K562 (cell line): ENCODE results near the gene FAM107B. TPM values are rescaled to one million over a fixed set of nuclear protein-coding genes. Genes with fewer than 3 reads are reported as not detected.

Experiments
- ATAC-seq: fragments of 200-7000 bp; cut with Tn5 transposase; 3 replicates; pipeline ENCODE4 v1.9.1; 2020; ENCODE audit warnings: moderate library complexity
- BruUV-seq: library from RNA; stranded (reverse); fragments of 400-500 nt; replicated peaks from 2 replicates; lab custom pipeline; 2021; lab: Mats Ljungman, UMichigan
- CTCF ChIA-PET: fragments of 300-600 bp; formaldehyde crosslinking; extraction: SDS; loops from one replicate; lab custom pipeline; 2021; ENCODE audit warnings: low intra/inter-chr PET ratio; lab: Yijun Ruan, JAX
- POLR2A ChIA-PET: fragments of 300-600, 350-650 bp; sonication (Branson Sonifier 250); formaldehyde crosslinking; extraction: SDS; loops from one replicate; lab custom pipeline; 2021; ENCODE audit warnings: antibody characterized with exemption, inconsistent platforms; lab: Yijun Ruan, JAX
- DNase-seq, 4 experiments: peaks; one replicate each; pipeline versions ENCODE4 v3.0.0 to v3.0.0-alpha.2; 2011 to 2018; ENCODE audit warnings: low spot score in 3 of 4, mixed read lengths in 3 of 4; ENCODE audit errors: extremely low read depth in 1 of 4
- FAIRE-seq: peaks from 2 replicates; lab custom pipeline; 2011; peaks lifted over from hg19 to GRCh38; lab: Jason Lieb, UNC
- H2AFZ ChIP-seq: 2 replicates; pipeline ENCODE4 v1.6.0; 2011; ENCODE audit warnings: low read depth, low read length, control low read depth, inconsistent platforms
- H3K27ac ChIP-seq: fragments of 200-600 bp; 3 replicates; pipeline ENCODE4 v1.8.0; 2011; ENCODE audit warnings: low read depth, mild to moderate bottlenecking, control low read depth, inconsistent platforms, low read length, moderate library complexity, mixed read lengths; ENCODE audit errors: extremely low read depth
- H3K27me3 ChIP-seq, 2 experiments: fragments of 300-600 bp in 1 of 2; 2 replicates in 1 of 2; 3 replicates in 1 of 2; pipeline versions ENCODE4 v1.6.0 to v1.8.0; 2011; ENCODE audit warnings: inconsistent platforms in 2 of 2, low read length in 2 of 2, mild to moderate bottlenecking in 1 of 2, mixed read lengths in 1 of 2, moderate library complexity in 1 of 2; ENCODE audit not compliant: control insufficient read depth in 2 of 2, insufficient read depth in 2 of 2
- H3K36me3 ChIP-seq: fragments of 300-600 bp; 3 replicates; pipeline ENCODE4 v1.8.0; 2011; ENCODE audit warnings: mild to moderate bottlenecking, low read length, inconsistent platforms; ENCODE audit not compliant: control insufficient read depth, insufficient read depth
- H3K4me1 ChIP-seq, 2 experiments: fragments of 200-600 bp in 1 of 2; replicated peaks in 1 of 2; 2 replicates in 1 of 2; 3 replicates in 1 of 2; pipeline versions ENCODE4 v1.5.1 to v1.8.0; 2011; ENCODE audit warnings: inconsistent platforms in 2 of 2, low read length in 2 of 2, mild to moderate bottlenecking in 1 of 2, mixed read lengths in 1 of 2, moderate library complexity in 1 of 2; ENCODE audit not compliant: control insufficient read depth in 2 of 2, insufficient read depth in 2 of 2
- H3K4me2 ChIP-seq: 2 replicates; pipeline ENCODE4 v1.6.1; 2011; ENCODE audit warnings: low read length, control low read depth, inconsistent platforms, mixed read lengths; ENCODE audit not compliant: insufficient read depth
- H3K4me3 ChIP-seq: fragments of 200-600 bp; sonication (generic), shearing (Covaris generic); 2 replicates; pipeline ENCODE4 v1.5.1; 2016; ENCODE audit warnings: control low read depth, inconsistent platforms
- H3K79me2 ChIP-seq: fragments of 200-600 bp; 3 replicates; pipeline ENCODE4 v1.8.0; 2011; ENCODE audit warnings: low read length, inconsistent platforms; ENCODE audit not compliant: control insufficient read depth, insufficient read depth
- H3K9ac ChIP-seq, 2 experiments: 2 replicates each; pipeline versions ENCODE4 v1.6.0 to v1.6.1; 2011; ENCODE audit warnings: low read depth in 2 of 2, low read length in 2 of 2, control low read depth in 1 of 2, inconsistent platforms in 1 of 2, mild to moderate bottlenecking in 1 of 2, mixed read lengths in 1 of 2; ENCODE audit not compliant: insufficient read depth in 1 of 2
- H3K9me1 ChIP-seq: one replicate; pipeline ENCODE4 v1.6.0; 2011; ENCODE audit warnings: inconsistent platforms, mild to moderate bottlenecking, low read length, moderate library complexity; ENCODE audit not compliant: control insufficient read depth, insufficient read depth
- H3K9me3 ChIP-seq: replicated peaks from 2 replicates; pipeline ENCODE4 v1.5.1; 2011; ENCODE audit warnings: low read depth, low read length, inconsistent platforms; ENCODE audit not compliant: control insufficient read depth, insufficient read depth
- H4K20me1 ChIP-seq: replicated peaks from 2 replicates; pipeline ENCODE4 v1.6.1; 2011; ENCODE audit warnings: low read length, inconsistent platforms, mixed read lengths; ENCODE audit not compliant: control insufficient read depth, insufficient read depth
- CBX5 ChIP-seq: IDR thresholded peaks from 2 replicates; pipeline ENCODE4 v1.6.1; 2014; ENCODE audit warnings: low read depth, borderline replicate concordance
- CREM ChIP-seq: IDR thresholded peaks from 2 replicates; pipeline ENCODE4 v1.6.1; 2014; ENCODE audit warnings: antibody characterized with exemption, low read depth
- ELF2 ChIP-seq: fragments of 250-450 bp; sonication (Bioruptor Pico); IDR thresholded peaks from 2 replicates; pipeline ENCODE4 v1.5.0; 2021; ENCODE audit warnings: mild to moderate bottlenecking
- ETV6 ChIP-seq, 3 experiments: fragments of 150-350 bp in 1 of 3; sonication (generic) in 1 of 3; formaldehyde crosslinking in 1 of 3; IDR thresholded peaks; 2 replicates each; pipeline versions ENCODE4 v1.6.1 to v1.8.0; 2014 to 2022; ENCODE audit warnings: borderline replicate concordance in 2 of 3, low read depth in 2 of 3, antibody characterized with exemption in 1 of 3, low read length in 1 of 3, mild to moderate bottlenecking in 1 of 3, missing genetic modification reagents in 1 of 3
- PYGO2 ChIP-seq: fragments of 450-650 bp; IDR thresholded peaks from 2 replicates; pipeline ENCODE4 v1.6.1; 2016; ENCODE audit warnings: mild to moderate bottlenecking, missing genetic modification characterization, moderate library complexity, missing compliant biosample characterization
- SAFB2 ChIP-seq: fragments of 200-400 bp; formaldehyde crosslinking; IDR thresholded peaks from 2 replicates; pipeline ENCODE4 v1.6.1; 2018; ENCODE audit warnings: borderline replicate concordance, low read length, low read depth, moderate library complexity; ENCODE audit not compliant: severe bottlenecking
- SP2 ChIP-seq: IDR thresholded peaks from 2 replicates; pipeline ENCODE4 v1.6.1; 2011; ENCODE audit warnings: mild to moderate bottlenecking, low read depth, low read length, moderate library complexity; ENCODE audit not compliant: poor library complexity, severe bottlenecking; ENCODE audit errors: extremely low read depth
- ZSCAN29 ChIP-seq: fragments of 450-650 bp; IDR thresholded peaks from 2 replicates; pipeline ENCODE4 v1.6.1; 2017
- WGBS: fragments of 100-300 bp; shearing (Covaris generic); methylation state at CpG from one replicate; pipeline ENCODE4 v1.1.6; 2016; ENCODE audit warnings: low coverage, mixed read lengths; ENCODE audit not compliant: insufficient coverage; ENCODE audit errors: missing lambda C conversion rate; 5-methylcytosine and 5-hydroxymethylcytosine counted together
- in situ Hi-C: fragments of 300-500 bp; cut with MboI; formaldehyde crosslinking; loops from 4 replicates; pipeline ENCODE4 v1.15.0; 2018; ENCODE audit warnings: inconsistent platforms, mixed read lengths
- intact Hi-C: fragments of 100-400 bp; cut with micrococcal nuclease; formaldehyde crosslinking; loops from 2 replicates; pipeline ENCODE4 v1.14.2; 2022
- polyA plus RNA-seq, 8 experiments: library from polyadenylated mRNA; depleted of rRNA in 4 of 8; stranded (reverse) in 5 of 8; unstranded in 3 of 8; fragments of >200 nt; fragmentation: Nextera tagmentation in 2 of 8; fragmentation: Illumina TruSeq in 1 of 8; extraction: Ambion mirVana in 2 of 8; extraction: Trizol in 1 of 8; gene quantifications; 2 replicates each; pipeline versions ENCODE4 v1.2.1 to v1.2.3, GENCODE V29; 2011 to 2014; ENCODE audit warnings: inconsistent platforms in 1 of 8, missing spikeins in 1 of 8
- total RNA-seq, 7 experiments: library from RNA; depleted of rRNA in 6 of 7; stranded (reverse); fragments of >200 nt in 6 of 7; fragmentation: Illumina TruSeq in 2 of 7; extraction: Trizol in 2 of 7; gene quantifications; 2 replicates each; pipeline versions ENCODE4 v1.2.1 to v1.2.3, GENCODE V29; 2011 to 2021; ENCODE audit warnings: low replicate concordance in 1 of 7
- TF ChIP-seq, protein P1 (sequence below): IDR thresholded peaks from 3 replicates; pipeline ENCODE4 v1.6.1; 2011; ENCODE audit warnings: borderline replicate concordance, mild to moderate bottlenecking; ENCODE audit not compliant: insufficient read length, insufficient read depth
- TF ChIP-seq, protein P2 (sequence below): fragments of 450-650 bp; IDR thresholded peaks from 2 replicates; pipeline ENCODE4 v1.6.1; 2017; ENCODE audit warnings: antibody characterized with exemption, mild to moderate bottlenecking
- TF ChIP-seq, protein P3 (sequence below): fragments of 450-650 bp; formaldehyde crosslinking; IDR thresholded peaks from 2 replicates; pipeline ENCODE4 v1.4.0; 2022; ENCODE audit warnings: missing genetic modification characterization
- TF ChIP-seq, protein P4 (sequence below): sonication (generic); formaldehyde crosslinking; IDR thresholded peaks from 2 replicates; pipeline ENCODE4 v1.8.0; 2022; ENCODE audit warnings: mild to moderate bottlenecking, low read depth, missing genetic modification reagents

FAM107B gene
- total and polyA plus RNA-seq, 9 of the 15 experiments (the other 6 are each of a cell fraction or from before 2014, with no cell fraction given), result 0.40 to 2.8 (median 1.4) TPM

DNA sequence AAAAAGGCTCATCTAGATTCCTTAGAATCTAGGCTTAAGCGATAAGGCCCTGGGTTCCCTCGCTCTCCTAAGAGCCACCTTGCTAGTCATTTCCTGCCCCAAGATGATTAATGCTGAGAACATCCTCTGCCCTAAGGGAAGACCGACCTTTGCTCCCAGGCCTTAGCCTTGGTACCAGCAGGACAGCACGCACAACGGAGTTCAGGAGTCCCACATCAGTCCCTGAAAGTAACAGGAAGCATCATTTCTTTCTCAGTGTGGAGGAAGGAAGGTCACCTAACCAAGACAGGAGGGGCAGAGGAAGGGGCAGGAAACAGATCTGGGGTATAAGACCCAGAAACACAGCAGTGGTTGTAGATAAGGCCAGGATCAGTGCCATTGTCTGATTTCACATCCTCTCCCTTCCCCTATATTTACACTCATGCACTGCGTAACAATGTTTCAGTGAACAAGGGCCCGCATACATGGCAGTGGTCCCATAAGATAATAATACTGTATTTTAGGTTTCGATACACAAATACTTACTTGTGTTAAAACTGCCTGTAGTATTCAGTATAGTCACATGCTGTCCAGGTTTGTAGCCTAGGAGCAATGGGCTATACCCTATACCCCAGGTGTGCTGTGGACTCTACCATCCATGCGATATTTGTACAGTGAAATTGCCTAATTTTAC is 8.1 kb upstream of the FAM107B start (continued):
- TF ChIP-seq, protein P1, sequence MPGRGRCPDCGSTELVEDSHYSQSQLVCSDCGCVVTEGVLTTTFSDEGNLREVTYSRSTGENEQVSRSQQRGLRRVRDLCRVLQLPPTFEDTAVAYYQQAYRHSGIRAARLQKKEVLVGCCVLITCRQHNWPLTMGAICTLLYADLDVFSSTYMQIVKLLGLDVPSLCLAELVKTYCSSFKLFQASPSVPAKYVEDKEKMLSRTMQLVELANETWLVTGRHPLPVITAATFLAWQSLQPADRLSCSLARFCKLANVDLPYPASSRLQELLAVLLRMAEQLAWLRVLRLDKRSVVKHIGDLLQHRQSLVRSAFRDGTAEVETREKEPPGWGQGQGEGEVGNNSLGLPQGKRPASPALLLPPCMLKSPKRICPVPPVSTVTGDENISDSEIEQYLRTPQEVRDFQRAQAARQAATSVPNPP, result no peak
- TF ChIP-seq ZSCAN29 (no peak), SAFB2 (no peak), ELF2 (CRISPR knock-in tag) (no peak), ETV6 (IDR thresholded peaks at IDR 0.05; ENCODE audit: borderline replicate concordance in 1 of 2, low read depth in 2 of 2, low read length in 1 of 2) (no peak), ETV6 (CRISPR knock-in tag; IDR thresholded peaks at IDR 0.05; ENCODE audit: borderline replicate concordance) (no peak)

DNA sequence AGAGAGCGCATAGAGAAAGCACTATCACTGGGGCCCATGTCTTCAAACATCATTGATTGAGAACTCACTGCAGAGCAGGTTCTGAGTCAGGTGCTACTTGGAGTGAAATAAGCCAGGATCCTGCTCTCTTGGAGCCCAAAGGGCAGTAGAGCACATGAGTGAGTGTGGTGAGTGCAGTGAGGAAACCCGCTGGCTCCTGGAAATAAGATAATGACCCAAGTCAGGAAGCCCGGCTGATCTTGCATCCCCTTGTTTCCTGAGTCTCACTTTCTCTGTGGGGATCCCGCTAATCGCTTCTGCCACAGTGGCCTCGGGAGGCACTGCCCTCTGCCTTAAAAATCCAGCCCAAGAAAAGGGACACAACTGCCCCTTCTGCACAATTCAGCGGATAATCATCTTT is 7.1 kb upstream of the FAM107B start:
- ATAC-seq, result no peak
- H3K4me3 ChIP-seq, result no peak overlapping the region
- DNase-seq, result no peak
- H4K20me1 ChIP-seq, result no peaks in the 10 kb centered on the region
- H3K4me2 ChIP-seq, result no peak overlapping the region
- FAIRE-seq, result no peak
- no peak overlapping the region for H3K9ac ChIP-seq
- in situ Hi-C loops (no loop called here), intact Hi-C loops (no loop called here)
- H2AFZ ChIP-seq, result no peak overlapping the region
- H3K4me1 ChIP-seq, result no peaks in the 10 kb centered on the region
- peaks cover 3 to 12% of the 10 kb centered on the region in 2 experiments; a peak in 4 of 5 replicates for H3K27me3 ChIP-seq
- H3K9me1 ChIP-seq, result no peaks in the 10 kb centered on the region
- H3K9me3 ChIP-seq, result no peaks in the 10 kb centered on the region; the same call in 1 of the 2 replicates
- H3K36me3 ChIP-seq, result no peaks in the 10 kb centered on the region
- no TSS peak for BruUV-seq
- 5% methylated on average over 7 of the region's 7 CpGs for WGBS
- POLR2A ChIA-PET, result no interaction called here
- CTCF ChIA-PET, result no interaction called here
- no peaks in the 10 kb centered on the region for H3K79me2 ChIP-seq
- no peak overlapping the region for H3K27ac ChIP-seq
- TF ChIP-seq, protein P2, sequence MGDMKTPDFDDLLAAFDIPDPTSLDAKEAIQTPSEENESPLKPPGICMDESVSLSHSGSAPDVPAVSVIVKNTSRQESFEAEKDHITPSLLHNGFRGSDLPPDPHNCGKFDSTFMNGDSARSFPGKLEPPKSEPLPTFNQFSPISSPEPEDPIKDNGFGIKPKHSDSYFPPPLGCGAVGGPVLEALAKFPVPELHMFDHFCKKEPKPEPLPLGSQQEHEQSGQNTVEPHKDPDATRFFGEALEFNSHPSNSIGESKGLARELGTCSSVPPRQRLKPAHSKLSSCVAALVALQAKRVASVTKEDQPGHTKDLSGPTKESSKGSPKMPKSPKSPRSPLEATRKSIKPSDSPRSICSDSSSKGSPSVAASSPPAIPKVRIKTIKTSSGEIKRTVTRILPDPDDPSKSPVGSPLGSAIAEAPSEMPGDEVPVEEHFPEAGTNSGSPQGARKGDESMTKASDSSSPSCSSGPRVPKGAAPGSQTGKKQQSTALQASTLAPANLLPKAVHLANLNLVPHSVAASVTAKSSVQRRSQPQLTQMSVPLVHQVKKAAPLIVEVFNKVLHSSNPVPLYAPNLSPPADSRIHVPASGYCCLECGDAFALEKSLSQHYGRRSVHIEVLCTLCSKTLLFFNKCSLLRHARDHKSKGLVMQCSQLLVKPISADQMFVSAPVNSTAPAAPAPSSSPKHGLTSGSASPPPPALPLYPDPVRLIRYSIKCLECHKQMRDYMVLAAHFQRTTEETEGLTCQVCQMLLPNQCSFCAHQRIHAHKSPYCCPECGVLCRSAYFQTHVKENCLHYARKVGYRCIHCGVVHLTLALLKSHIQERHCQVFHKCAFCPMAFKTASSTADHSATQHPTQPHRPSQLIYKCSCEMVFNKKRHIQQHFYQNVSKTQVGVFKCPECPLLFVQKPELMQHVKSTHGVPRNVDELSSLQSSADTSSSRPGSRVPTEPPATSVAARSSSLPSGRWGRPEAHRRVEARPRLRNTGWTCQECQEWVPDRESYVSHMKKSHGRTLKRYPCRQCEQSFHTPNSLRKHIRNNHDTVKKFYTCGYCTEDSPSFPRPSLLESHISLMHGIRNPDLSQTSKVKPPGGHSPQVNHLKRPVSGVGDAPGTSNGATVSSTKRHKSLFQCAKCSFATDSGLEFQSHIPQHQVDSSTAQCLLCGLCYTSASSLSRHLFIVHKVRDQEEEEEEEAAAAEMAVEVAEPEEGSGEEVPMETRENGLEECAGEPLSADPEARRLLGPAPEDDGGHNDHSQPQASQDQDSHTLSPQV, result no peak
- TF ChIP-seq PYGO2, result no peak
- TF ChIP-seq, protein P3, sequence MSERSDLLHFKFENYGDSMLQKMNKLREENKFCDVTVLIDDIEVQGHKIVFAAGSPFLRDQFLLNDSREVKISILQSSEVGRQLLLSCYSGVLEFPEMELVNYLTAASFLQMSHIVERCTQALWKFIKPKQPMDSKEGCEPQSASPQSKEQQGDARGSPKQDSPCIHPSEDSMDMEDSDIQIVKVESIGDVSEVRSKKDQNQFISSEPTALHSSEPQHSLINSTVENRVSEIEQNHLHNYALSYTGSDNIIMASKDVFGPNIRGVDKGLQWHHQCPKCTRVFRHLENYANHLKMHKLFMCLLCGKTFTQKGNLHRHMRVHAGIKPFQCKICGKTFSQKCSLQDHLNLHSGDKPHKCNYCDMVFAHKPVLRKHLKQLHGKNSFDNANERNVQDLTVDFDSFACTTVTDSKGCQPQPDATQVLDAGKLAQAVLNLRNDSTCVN (CRISPR knock-in tag), result no peak
- no peak for TF ChIP-seq CBX5
- TF ChIP-seq, protein P4, sequence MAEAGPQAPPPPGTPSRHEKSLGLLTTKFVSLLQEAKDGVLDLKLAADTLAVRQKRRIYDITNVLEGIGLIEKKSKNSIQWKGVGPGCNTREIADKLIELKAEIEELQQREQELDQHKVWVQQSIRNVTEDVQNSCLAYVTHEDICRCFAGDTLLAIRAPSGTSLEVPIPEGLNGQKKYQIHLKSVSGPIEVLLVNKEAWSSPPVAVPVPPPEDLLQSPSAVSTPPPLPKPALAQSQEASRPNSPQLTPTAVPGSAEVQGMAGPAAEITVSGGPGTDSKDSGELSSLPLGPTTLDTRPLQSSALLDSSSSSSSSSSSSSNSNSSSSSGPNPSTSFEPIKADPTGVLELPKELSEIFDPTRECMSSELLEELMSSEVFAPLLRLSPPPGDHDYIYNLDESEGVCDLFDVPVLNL, result no peak
- TF ChIP-seq CREM, result no peak
- TF ChIP-seq SP2, result no peak
